Limb (tissue), 2 donors: Measurements from ENCODE around the gene LUC7L2.
"Not testable (repeated sequence)": the region's sequence is repeated elsewhere in the genome, so short reads cannot be mapped to it uniquely, and the experiment has no call there.

Experiments
- DNase-seq, 2 donors: peaks; one replicate each; pipeline ENCODE4 v3.0.0-alpha.2; 2016; ENCODE audit errors: extremely low spot score in 2 of 2

The LUC7L2 gene, protein sequence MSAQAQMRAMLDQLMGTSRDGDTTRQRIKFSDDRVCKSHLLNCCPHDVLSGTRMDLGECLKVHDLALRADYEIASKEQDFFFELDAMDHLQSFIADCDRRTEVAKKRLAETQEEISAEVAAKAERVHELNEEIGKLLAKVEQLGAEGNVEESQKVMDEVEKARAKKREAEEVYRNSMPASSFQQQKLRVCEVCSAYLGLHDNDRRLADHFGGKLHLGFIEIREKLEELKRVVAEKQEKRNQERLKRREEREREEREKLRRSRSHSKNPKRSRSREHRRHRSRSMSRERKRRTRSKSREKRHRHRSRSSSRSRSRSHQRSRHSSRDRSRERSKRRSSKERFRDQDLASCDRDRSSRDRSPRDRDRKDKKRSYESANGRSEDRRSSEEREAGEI

GRCh38 chr7:139359366-139360209 is at the start of gene LUC7L2:
TSS of gene LUC7L2 (plus strand) at chr7:139359894. CDS start at chr7:139360262, 368 bp downstream.
- peak; percentile 99 to 100 for DNase-seq

DNA sequence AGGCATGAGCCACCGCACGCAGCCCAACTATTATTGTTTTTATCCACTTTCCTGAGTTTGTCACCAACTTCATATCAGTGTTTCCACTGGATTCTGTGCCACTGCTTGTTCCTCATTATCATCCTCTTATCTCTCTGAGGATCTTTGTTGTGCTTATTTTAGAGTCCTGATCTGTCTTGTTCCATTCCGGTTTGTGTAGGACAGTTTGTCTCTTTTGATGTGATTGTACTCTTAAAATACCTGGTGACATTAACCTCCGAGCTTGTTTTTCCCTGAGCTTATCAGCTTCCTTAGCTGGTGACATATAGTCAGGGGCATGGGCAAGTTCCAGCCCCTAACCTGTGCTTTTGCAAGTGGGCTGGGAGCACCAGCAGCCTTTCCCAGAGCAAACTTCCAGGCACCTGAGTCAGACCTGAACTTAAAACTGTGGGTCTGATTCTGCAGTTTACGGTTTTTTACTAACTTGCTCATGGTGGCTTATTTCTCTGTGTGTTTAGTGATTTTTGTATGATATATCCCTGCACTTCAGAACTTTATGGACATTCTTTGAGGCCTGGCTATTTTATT is 41.7 kb upstream of the LUC7L2 start:
- no peak for DNase-seq

DNA sequence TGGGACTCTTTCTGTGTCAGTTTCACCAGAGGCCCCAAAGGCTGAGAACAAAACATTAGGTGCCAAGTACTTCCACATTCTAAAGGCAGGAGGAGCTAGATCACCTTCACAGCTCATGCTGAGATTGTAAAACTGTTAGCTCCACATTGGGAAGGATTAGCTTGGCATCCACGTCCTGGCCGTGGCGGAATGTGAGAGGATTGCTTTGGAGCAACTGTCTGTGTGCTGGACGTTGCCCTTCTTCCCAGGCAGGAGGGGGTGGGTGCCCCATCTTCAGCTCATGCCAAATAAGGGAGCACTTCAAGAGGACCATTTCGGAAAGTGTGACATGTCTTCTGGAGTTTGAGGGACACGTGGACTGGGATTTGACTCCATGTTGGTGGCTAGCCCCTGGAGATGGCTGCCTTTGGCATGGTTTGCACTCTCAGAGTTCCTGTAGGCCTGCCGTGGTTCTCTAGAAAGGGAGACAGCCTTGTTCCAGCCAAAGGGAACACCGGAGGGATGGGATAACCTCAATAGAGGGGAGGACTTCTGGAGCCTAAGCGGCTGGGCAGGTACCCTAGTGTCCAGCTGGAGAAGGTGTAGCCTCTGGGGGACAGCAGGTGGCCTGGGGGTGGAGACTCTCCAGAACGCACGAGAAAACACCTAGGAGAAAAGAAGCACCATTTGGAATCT is 38.5 kb upstream of the LUC7L2 start:
- DNase-seq: no peak

DNA sequence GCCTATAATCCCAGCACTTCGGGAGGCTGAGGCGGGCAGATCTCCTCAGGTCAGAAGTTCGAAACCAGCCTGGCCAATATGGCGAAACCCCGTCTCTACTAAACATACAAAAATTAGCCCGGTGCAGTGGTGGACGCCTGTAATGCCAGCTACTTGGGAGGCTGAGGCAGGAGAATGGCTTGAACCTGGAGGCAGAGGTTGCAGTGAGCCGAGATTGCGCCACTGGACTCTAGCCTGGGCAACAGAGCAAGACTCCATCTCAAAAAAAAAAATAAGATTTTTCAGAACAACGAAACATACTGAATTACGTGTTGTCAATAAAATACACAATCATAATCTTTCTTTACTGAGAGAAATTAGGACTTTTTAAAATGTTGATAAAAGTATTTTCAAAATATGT is 35.0 kb upstream of the LUC7L2 start:
- not testable (repeated sequence) for DNase-seq

GRCh38 chr7:139328375-139328774 is 31.3 kb upstream of the LUC7L2 start:
- no peak for DNase-seq

DNA sequence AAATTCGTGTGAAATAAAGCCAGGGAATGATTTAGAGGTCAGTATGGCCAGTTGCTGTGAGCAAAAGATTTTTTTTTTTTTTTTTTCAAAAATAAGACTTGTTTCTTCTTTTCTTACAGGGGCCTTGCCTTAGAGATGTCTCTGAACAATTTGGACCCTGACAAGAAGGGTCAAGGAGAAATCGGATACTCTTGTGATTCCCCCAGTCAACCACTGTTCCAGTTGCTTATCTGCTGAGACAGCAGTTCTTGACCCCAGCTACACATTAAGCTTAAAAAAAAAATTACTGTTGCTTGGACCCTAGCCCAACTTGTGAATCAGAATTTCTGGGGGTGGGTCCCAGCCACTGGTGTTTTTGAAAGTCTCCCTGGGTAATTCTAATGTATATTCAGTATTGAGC is 30.6 kb upstream of the LUC7L2 start:
- DNase-seq: no peak

DNA sequence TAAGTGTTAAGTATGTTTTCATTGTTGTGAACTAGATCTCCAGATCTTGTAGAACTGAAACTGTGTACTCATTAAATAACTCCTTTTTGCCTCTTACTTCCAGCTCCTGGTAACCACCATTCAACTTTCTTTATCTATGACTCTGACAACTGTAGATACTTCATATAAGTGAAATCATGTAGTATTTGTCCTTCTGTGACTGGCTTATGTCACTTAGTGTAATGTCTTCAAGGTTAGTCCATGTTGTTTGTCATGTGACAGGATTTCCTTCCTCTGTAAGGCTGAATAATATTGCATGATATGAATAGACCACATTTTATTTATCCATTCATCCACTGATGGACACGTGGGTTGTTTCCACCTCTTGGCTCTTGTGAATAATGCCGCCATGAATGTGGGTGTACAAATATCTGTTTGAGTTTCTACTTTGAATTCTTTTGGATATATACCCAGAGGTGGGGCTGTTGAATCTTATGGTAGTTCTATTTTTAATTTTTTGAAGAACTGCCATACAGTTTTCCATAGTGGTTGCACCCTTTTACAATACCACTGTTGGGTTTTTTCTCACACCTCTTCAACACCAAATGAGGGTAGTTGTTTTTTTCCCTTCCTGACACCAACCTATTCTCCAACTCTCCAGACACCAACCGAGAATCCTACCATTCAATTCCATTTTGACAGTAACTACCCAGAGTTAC is 29.2 kb upstream of the LUC7L2 start:
- DNase-seq: no peak

DNA sequence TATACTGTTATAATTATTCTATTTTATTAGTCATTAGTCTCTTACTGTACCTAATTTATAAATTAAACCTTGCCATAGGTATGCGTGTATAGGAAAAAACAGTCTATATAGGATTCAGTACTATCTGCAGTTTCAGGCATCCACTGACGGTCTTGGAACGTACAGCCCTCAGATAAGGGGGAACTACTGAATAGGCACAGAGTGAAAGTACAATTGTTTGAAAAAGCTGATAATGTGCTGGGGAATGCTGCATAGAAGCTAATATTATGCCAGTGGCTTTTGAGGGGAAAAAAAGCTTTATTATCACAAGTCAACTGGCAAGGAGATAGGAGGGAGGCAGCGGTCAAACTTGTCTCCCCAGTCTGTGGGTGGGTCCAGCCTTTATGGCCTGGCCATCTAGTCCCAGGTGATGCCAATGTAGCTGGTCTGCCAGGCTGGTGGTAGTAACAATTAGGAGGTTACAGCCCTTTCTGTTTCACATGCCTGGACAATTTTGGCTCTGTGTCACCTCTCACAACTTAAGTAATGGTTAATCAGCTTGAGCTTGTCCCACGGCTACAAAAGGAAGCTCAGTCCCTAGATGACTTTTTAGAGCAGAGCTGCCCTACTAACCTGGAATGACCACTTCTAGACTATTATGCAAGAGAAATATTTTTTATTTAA is 26.9 kb upstream of the LUC7L2 start:
- no peak for DNase-seq

DNA sequence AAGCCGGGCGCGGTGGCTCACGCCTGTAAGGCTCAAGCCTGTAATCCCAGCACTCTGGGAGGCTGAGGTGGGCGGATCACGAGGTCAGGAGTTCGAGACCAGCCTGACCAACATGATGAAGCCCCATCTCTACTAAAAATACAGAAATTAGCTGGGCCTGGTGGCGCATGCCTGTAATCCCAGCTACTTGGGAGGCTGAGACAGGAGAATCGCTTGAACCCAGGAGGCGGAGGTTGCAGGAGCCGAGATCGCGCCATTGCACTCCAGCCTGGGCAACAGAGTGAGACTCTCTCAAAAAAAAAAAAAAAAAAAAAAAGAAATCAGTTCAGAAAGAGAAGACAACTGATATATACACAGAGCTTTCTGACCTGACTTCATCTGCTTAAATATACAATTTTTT is 26.3 kb upstream of the LUC7L2 start:
- DNase-seq: not testable (repeated sequence)

DNA sequence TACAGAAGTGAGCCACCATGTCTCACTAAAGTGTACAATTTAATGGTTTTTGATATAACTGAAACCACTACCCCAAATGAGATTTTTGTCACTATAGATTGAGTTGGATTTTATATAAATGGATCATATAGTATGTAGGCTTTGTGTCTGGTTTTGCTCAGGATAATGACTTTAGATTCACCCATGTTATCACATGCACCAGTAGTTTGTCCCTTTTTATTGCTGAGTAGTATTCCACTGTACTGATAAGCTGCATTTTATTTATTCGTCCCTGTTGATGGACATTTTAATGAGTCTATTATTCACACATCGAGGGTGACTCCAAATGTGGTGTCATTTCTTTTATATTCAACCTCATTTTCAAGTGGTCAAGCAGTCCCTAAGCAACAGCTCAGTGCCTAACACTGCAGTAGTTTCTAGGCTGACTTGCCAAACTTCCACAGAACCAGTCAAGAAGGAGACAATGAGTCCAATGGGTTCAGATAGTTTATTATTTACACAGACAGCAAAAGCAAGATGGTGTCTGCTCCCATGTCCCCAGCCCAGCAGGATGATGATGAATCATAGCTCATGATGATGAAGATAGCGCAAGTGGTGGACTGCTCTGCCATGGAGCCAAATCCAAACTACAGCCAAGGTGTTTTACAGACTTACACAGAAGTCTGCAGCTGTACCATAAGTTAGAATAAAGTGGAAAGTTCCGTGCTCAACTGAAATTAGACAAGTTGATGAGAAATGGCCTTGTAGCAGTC is 25.1 kb upstream of the LUC7L2 start:
- DNase-seq: no peak

DNA sequence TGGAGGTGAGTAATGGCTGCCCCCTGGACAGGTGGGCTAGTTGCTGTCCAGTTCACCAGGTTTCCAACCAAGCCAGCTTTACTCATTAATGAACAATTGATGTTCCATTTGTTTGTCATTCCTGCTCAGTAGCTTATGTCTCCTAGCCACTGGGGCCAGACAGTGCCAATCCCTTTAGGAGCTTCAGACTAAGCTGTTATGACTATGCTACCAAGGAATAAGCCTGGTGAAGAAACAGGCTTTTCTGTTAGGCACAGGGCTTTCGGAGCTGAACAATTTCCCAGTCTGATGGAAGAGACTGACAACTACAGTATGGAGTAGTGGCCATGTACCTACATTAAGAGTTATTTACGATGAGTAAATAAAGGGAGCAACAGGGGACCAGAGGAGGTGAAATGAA is 20.7 kb upstream of the LUC7L2 start:
- no peak for DNase-seq

DNA sequence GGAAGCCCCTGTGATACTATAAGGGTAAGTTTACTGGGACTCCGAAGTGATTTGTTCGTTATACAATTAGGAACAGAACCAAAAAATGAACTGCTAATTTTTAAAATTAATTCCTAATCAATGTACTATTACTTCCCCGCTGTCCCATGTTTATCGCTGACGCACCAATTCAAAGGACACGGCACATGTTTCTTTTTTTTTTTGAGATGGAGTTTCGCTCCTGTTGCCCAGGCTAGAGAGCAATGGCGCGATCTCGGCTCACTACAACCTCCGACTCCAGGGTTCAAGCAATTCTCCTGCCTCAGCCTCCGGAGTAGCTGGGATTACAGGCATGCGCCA is 20.0 kb upstream of the LUC7L2 start:
- DNase-seq: no peak

DNA sequence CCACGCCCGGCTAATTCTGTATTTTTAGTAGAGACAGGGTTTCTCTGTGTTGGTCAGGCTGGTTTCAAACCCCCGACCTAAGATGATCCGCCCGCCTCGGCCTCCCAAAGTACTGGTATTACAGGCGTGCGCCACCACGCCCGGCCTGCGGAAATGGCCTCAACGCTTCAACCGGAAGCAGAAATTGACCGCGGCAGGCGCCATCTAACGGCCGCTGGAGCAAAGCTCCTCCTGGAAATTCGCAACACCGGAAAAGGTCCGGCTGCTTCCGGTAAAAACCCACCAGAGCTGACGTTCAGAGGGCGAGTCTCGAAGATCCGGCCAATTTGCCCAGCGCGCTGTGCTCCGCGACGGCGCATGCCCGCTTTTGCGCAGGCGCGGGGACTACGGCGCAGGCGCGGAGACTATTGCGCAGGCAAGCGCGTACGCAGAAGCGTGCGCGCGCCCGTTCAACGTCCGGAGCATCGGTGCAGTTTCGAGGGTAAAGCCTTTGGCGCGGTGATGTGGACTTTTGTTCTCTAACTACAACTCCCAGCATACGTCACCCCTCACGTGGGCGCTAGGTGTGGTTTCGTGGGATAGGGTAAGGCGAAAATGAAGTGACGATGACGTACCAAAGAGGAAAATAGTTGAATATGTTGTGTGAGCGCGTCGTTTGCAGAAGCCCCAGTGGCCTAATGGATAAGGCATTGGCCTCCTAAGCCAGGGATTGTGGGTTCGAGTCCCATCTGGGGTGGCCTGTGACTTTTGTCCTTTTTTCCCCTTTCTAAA is 19.5 kb upstream of the LUC7L2 start:
- peak; percentile 98 to 99 for DNase-seq

DNA sequence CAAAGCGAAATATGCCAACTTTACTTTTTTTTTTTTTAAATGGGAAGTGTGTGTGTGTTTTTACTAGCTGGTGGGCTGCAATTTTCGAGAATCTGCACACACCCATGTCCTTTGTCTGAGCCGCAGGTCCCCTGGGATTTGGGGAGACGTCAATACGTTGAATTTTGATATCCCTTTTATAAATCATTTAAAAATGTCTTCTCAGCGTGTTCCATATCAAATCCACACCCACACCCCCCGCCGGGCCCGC is 19.0 kb upstream of the LUC7L2 start:
- DNase-seq: peak in 1 of 2 donors; percentile 90

GRCh38 chr7:139341058-139341775 is 18.5 kb upstream of the LUC7L2 start, which contains the start of gene FMC1:
TSS of gene FMC1 (plus strand) at chr7:139341337. CDS start at chr7:139341385, 48 bp downstream.
- peak; percentile 93 to 95 for DNase-seq

GRCh38 chr7:139341776-139342226 is 17.9 kb upstream of the LUC7L2 start:
- DNase-seq: no peak

DNA sequence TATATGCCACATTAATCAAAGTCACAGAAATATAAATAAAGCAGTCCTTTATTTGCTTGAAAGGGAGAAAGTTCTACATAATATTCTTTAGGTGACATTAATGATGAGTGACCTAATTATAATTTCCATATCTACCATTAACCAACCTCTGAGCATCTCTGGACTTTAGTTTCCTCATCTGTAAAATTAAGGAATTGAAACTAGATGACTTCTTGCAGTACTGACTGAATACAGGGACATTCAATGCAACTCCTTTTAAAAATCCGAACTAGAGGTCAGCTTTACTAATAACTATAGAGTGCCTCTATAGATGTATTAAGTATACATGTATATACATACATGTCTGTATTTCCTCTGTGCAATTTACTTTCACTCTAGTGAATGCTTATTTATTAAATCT is 14.7 kb upstream of the LUC7L2 start:
- DNase-seq: no peak

GRCh38 chr7:139351027-139351426 is 8.7 kb upstream of the LUC7L2 start:
- no peak for DNase-seq

- no peak for DNase-seq
Observed at GRCh38 chr7:139354729-139355128, 5.0 kb upstream of the LUC7L2 start.
